A549 (cell line): Measurements from ENCODE around the gene SOX6.

Experiments used
- BHLHE40 ChIP-seq: IDR thresholded peaks from 2 replicates; pipeline ENCODE4 v1.6.1; 2012; ENCODE audit warnings: low read depth, low read length, inconsistent platforms
- CHD2 ChIP-seq: fragments of 150-350 bp; IDR thresholded peaks from 2 replicates; pipeline ENCODE4 v1.6.1; 2014; ENCODE audit warnings: low read length; ENCODE audit not compliant: partially characterized antibody
- CTCF ChIP-seq: fragments of >200 bp; sonication (Bioruptor Twin); formaldehyde crosslinking; IDR thresholded peaks from 3 replicates; pipeline ENCODE4 v1.5.1; 2016
- EP300 ChIP-seq, 2 experiments: fragments of >200 bp; sonication (Bioruptor Twin); formaldehyde crosslinking; IDR thresholded peaks; 2 replicates in 1 of 2; 3 replicates in 1 of 2; pipeline ENCODE4 v1.6.1; 2016 to 2017
- GATA3 ChIP-seq: IDR thresholded peaks from 2 replicates; pipeline ENCODE4 v1.6.1; 2012; ENCODE audit warnings: borderline replicate concordance
- HEYL ChIP-seq: fragments of 250-450 bp; sonication (Bioruptor Pico); IDR thresholded peaks from 2 replicates; pipeline ENCODE4 v1.8.0; 2021; ENCODE audit warnings: mild to moderate bottlenecking, moderate library complexity
- MYC ChIP-seq: IDR thresholded peaks from 2 replicates; pipeline ENCODE4 v1.6.1; 2012; ENCODE audit warnings: mild to moderate bottlenecking, inconsistent platforms, low read length, improper control_type of control experiment, borderline replicate concordance
- PBX3 ChIP-seq: IDR thresholded peaks from 2 replicates; pipeline ENCODE4 v1.6.1; 2012
- POLR2A ChIP-seq: IDR thresholded peaks from 2 replicates; pipeline ENCODE4 v1.6.1; 2012; ENCODE audit warnings: mild to moderate bottlenecking, low read length
- RARB ChIP-seq: fragments of 250-450 bp; sonication (Bioruptor Pico); IDR thresholded peaks from 2 replicates; pipeline ENCODE4 v1.8.0; 2021; ENCODE audit warnings: mild to moderate bottlenecking, moderate library complexity
- REST ChIP-seq: fragments of 200-600 bp; sonication (generic); IDR thresholded peaks from 2 replicates; pipeline ENCODE4 v1.6.1; 2016; ENCODE audit warnings: antibody characterized with exemption, mild to moderate bottlenecking, moderate library complexity
- RNF2 ChIP-seq: fragments of 200-600 bp; sonication (generic); IDR thresholded peaks from 2 replicates; pipeline ENCODE4 v1.6.1; 2016; ENCODE audit warnings: low read depth, mild to moderate bottlenecking, antibody characterized with exemption, moderate library complexity, borderline replicate concordance
- USF2 ChIP-seq: fragments of 450-650 bp; IDR thresholded peaks from 2 replicates; pipeline ENCODE4 v1.6.1; 2014; ENCODE audit warnings: antibody characterized with exemption

- TF ChIP-seq CHD2 (no peak), CTCF (no peak), USF2 (no peak), RARB (CRISPR knock-in tag) (no peak), REST (no peak), HEYL (CRISPR knock-in tag) (no peak), POLR2A (no peak), EP300 (IDR thresholded peaks at IDR 0.05) (no peak), GATA3 (no peak), BHLHE40 (no peak), MYC (no peak), RNF2 (no peak), PBX3 (no peak)
Measured at GRCh38 chr11:15936011-15936410, 420.3 kb downstream of the SOX6 start.
